HG02840 (cell line): ENCODE data around the gene DYDC2.

ENCODE experiments used
- ATAC-seq: cut with Tn5 transposase; IDR thresholded peaks from one replicate; pipeline ENCODE4 v1.9.1; 2021; ENCODE audit warnings: mild to moderate bottlenecking, moderate library complexity, moderate number of reproducible peaks; ENCODE audit not compliant: unreplicated experiment, low FRiP score

The DYDC2 gene

GRCh38 chr10:80365510-80365909 lies 8.9 kb downstream of the DYDC2 start:
- no peak for ATAC-seq

GRCh38 chr10:80371467-80371866 lies 14.9 kb downstream of the DYDC2 start:
- no peak for ATAC-seq

GRCh38 chr10:80372675-80373074 lies 16.1 kb downstream of the DYDC2 start:
- no peak for ATAC-seq

- no peak for ATAC-seq
Observed at GRCh38 chr10:80373502-80373901, 16.9 kb downstream of the DYDC2 start.

DNA sequence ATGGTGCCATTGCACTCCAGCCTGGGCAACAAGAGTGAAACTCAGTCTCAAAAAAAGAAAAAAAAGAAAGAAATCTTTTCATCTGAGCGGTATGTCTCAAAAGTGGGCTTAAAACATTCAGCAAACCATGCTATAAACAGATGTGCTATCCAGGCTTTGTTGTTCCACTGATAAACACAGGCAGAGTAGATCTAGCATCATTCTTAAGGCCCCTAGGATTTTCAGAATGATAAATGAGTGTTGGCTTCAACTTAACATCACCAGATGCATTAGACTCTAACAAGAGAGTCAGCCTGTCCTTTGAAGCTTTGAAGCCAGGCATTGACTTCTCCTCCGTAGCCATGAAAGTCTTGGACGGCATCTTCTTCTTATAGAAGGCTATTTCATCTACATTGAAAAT lies 23.1 kb downstream of the DYDC2 start:
- ATAC-seq = no peak

DNA sequence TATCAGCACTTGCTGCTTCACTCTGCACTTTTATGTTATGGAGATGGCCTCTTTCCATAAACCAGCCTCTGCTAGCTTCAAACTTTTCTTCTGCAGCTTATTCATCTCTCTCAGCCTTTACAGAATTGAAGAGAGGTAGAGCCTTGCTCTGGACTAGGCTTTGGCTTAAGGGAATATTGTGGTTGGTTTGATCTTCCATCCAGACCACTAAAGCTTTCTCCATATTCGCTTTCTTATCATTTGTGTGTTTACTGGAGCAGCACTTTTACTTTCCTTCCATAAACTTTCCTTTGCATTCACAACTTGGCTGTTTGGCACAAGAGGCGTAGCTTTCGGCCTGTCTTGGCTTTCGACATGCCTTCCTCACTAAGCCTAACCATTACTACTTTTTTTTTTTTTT lies 23.6 kb downstream of the DYDC2 start:
- no peak for ATAC-seq

DNA sequence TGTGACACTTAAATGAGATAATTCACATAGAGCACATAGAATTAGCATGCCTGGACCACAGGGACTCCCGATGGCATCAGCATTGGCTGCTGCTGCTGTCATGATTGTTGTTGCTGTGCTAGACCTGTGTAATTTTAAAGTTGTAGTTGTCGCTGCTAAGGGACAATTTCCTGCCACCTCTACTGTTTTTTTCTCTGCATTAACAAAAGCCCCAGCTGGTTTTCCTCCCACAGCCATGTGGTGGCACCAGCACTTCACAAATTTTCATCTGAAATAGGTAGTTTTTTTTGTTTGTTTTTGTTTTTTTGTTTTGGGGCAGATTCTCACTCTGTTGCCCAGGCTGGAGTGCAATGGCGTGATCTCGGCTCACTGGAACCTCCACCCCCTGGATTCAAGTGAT lies 26.4 kb downstream of the DYDC2 start:
- no peak for ATAC-seq

DNA sequence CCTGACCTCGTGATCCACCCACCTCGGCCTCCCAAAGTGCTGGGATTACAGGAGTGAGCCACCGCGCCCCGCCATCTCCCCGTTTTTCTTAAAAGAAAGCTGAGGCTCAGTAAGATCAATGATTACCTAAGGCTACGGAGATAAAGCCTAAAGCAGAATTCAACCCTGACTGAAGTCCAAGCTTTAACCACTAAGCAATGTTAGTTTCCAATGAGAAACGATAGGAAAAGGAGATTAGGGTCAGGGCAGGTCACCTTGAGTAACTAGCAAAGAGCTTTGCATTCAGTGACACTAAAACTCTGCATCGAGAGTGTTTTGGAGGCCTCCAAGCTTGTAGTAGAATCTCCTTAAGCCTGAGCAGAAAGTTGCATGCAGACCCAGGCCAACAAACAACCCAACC lies 34.2 kb downstream of the DYDC2 start:
- no peak for ATAC-seq

DNA sequence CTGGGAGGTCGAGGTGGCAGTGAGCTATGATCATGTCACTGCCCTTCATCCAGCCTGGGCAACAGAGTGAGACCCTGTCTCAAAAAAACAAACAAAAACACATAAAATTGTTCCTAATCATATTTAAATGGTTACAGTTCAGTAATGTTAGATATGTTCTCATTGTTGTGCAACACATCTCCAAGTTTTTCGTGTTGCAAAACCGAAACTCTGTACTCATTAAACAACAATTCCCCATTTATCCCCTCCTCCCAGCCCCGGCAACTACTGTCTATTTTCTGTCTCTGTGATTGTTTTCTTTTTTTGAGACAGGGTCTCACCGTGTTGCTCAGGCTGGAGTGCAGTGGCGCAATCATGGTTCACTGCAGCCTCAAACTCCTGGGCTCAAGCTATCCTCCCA lies 35.7 kb downstream of the DYDC2 start:
- no peak for ATAC-seq

- no peak for ATAC-seq
Observed at GRCh38 chr10:80394358-80394916, 37.9 kb downstream of the DYDC2 start.

GRCh38 chr10:80397014-80397413 lies 40.4 kb downstream of the DYDC2 start:
- ATAC-seq = no peak

- ATAC-seq = no peak
Observed at GRCh38 chr10:80400136-80400804, 43.7 kb downstream of the DYDC2 start.

DNA sequence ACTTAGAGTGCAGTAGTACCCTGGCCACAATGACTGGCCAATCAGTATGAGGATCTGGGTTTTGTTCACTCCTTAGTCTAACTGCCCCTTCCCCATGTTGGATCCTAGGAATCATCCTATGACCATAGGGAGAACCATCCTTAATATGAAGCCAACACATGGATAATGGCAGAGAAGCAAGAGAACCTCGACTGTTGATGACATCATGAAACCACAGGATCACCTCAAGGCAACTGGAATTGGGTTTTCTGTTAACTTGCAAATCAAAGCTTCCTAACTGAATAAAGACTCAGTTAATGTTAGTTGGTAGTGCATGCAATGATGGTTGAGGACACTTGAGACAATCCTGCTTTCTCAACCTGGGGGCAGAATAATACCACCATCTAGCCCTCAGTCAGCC lies 48.5 kb downstream of the DYDC2 start:
- ATAC-seq = no peak

GRCh38 chr10:80405626-80406025 lies 49.0 kb downstream of the DYDC2 start:
- no peak for ATAC-seq

DNA sequence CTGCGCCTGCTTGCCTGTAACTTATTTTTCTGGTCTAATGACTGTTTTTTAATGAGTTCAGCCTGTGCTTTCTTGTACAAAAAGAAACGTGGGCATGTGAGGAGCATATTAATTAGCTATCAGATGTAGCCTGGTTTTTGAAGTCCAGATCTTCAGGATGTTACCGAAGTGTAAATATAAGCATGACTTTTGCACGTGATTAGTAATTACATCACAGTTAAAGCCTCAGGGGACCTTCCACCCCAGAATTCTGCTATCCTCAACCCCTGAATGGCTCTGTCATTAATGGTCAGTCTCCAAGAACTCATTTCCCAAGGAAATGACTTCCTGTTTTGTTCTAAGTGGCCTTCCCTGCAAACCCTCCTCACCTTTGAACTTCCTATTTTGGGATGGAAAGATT lies 49.6 kb downstream of the DYDC2 start:
- no peak for ATAC-seq

GRCh38 chr10:80407812-80408241 lies 51.2 kb downstream of the DYDC2 start:
- ATAC-seq = no peak

DNA sequence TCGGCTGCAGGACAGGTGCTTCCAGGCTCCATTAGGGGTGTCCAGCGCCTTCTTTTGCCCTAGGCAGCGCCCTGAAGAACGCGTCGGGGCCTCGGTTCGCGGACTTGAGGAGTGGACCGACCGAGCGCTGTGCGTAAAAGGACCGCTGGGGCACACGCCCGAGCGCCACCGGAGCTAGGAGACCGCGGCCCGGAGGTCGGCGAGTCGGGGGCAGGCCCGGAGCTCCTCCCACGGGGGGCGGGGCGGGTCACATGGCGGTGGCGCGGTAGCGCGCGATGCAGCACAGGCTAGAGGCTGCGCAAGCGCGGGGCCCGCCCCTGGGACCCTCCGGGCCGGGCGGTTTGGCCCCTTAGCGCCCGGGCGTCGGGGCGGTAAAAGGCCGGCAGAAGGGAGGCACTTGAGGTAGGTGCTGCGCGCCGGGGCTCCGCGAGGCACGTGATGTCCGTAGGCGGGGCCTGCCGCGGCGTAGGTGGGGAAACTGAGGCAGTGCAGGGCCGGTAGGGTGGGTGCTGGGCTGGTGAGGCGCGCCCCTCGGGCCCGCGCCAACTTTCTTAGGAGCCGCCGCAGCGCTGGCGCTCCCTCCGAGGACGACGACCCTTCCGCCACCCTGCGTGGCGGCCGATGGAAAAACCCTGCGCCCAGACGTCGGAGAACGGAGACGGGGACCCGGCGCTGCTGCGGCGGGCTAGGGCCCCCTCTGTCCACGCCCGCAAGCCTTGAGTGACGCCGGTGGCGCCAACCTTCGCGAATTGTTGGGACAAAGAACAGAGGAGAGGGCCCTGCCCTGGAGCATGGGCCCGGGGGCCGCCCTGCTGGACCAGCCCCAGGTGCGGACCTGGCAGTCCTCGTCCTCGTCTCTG lies 51.9 kb downstream of the DYDC2 start, which contains the start of gene PRXL2A:
TSS of gene PRXL2A (plus strand) at position 310 of the 860 bp plus-strand sequence. CDS start 11,917 bp downstream, outside the sequence.
- peak; percentile 92 for ATAC-seq

DNA sequence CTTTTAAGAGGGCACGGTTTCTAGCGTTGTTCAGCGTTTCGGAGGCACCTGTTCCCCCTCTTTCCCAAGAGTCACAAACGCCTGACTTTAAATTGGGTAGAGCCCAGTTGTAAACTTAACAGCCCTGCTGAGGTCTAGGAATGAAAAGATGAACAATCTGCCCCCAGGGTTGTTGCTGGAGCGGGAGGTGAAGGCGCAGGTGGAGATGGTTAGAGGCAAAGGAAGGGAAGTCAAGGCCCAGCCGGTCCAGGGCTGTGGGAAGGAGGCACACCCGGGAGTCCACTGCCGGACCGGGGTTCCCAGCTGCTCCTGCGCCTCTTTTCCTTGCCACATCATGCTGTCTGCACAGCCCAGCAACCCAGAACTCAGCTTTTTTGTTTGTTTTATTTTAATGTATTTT lies 52.5 kb downstream of the DYDC2 start:
- no peak for ATAC-seq

- ATAC-seq = no peak
Observed at GRCh38 chr10:80410122-80410521, 53.5 kb downstream of the DYDC2 start.

GRCh38 chr10:80410578-80411145 lies 54.1 kb downstream of the DYDC2 start:
- no peak for ATAC-seq

DNA sequence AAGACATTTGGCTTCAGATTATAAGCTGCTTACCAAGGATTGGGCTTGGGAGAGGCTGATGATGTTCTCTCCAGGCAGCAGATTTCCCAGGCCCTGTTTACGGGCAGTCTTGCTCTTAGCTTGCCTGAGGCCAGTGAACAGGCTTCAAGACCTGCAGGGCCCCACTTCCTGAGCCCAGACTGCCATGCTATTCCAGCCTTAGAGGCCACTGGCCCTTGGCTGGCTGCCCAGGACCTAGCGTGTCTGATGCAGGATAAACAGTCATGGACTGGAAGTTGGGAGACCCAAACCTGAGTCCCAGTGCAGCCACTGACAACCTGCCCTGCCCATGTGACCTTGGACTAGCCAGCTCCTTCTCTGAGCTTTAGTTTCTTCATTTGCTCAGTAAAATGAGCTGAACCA lies 54.7 kb downstream of the DYDC2 start:
- ATAC-seq = no peak
